Measurements from ENCODE around the gene PRADC1. TPM values are rescaled to one million over a fixed set of nuclear protein-coding genes. Genes with fewer than 3 reads are reported as not detected.

PRADC1 gene
- total RNA-seq, 4 donors from 2014 or later = 14.3 to 65.2 (median 33.2) TPM

DNA sequence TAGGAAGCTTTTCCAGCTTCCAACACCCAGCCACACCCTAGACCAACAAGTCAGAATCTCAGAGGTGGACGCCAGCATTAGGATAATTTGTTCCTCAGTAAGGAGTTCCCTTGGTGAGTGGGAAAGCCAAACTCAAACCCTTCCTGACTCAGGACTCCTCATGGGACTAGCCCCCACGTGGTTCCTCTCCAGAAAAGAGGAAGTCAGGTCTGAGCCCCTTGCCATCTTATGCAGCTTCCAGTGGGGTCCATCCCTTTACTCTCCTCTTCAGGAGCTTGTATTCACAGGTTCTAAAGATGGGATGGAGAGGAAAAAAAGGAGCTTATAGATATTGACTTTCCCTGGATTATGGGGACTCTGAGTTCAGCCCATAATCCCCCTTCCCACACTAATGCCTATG lies 45.5 kb downstream of the PRADC1 start:
- WGBS, 2 donors = 55 to 67% methylated on average over 2 of the region's 2 CpGs
- intact Hi-C loops (cut with DNase I) = no loop called here
- Histone ChIP-seq H3K27me3 (no peaks in the 10 kb centered on the region), H3K27ac (no peak overlapping the region), H3K4me3 (replicated peaks in 1 of 3) (no peak overlapping the region), H3K36me3 (no peaks in the 10 kb centered on the region), H3K4me1 (no peaks in the 10 kb centered on the region), H3K9me3 (no peaks in the 10 kb centered on the region)
- no peak for DNase-seq
- TF ChIP-seq POLR2A (IDR thresholded peaks at IDR 0.05) = no peak
- TF ChIP-seq, protein P1, sequence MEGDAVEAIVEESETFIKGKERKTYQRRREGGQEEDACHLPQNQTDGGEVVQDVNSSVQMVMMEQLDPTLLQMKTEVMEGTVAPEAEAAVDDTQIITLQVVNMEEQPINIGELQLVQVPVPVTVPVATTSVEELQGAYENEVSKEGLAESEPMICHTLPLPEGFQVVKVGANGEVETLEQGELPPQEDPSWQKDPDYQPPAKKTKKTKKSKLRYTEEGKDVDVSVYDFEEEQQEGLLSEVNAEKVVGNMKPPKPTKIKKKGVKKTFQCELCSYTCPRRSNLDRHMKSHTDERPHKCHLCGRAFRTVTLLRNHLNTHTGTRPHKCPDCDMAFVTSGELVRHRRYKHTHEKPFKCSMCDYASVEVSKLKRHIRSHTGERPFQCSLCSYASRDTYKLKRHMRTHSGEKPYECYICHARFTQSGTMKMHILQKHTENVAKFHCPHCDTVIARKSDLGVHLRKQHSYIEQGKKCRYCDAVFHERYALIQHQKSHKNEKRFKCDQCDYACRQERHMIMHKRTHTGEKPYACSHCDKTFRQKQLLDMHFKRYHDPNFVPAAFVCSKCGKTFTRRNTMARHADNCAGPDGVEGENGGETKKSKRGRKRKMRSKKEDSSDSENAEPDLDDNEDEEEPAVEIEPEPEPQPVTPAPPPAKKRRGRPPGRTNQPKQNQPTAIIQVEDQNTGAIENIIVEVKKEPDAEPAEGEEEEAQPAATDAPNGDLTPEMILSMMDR (IDR thresholded peaks at IDR 0.05) = no peak

DNA sequence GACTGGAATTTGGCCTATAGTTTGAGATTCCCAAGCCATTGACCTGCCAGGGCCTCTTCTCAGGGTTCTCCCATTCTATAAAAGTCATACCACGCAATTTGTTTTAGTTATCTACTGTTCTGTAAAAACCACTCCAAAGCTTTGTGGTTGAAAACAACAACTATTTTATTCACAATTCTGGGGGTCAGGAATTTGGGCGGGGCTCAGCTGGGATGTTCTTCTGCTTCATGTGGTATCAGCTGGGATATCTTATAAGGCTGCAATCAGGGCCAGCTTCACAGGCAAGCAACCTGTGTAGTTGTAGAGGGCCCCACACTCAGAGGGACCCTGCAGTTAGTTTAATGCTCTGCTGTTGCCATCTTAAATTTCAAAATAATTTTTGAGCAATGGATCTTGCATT lies 47.1 kb downstream of the PRADC1 start:
- no peaks in the 10 kb centered on the region for H3K4me1 ChIP-seq
- no peaks in the 10 kb centered on the region for H3K36me3 ChIP-seq
- 82 to 85% methylated on average over 2 of the region's 2 CpGs for WGBS, 2 donors
- H3K27me3 ChIP-seq = no peaks in the 10 kb centered on the region
- intact Hi-C loops (cut with DNase I) = no loop called here
- no peaks in the 10 kb centered on the region for H3K9me3 ChIP-seq
- DNase-seq = no peak
- no peak overlapping the region for H3K27ac ChIP-seq
- no peak for TF ChIP-seq POLR2A (IDR thresholded peaks at IDR 0.05)
- TF ChIP-seq, protein P1 (IDR thresholded peaks at IDR 0.05) = no peak
- H3K4me3 ChIP-seq (replicated peaks in 1 of 3) = no peak overlapping the region

Other genes with a start within 250 kb of the PRADC1 start
- gene SFXN5, start 161.5 kb downstream of the PRADC1 start, total RNA-seq = 10 to 100 TPM; 10.3 to 17.2 (median 16.5) TPM
- gene RAB11FIP5, start 120.3 kb downstream of the PRADC1 start, total RNA-seq = 10 to 100 TPM; 34.4 to 39.4 (median 37.3) TPM
- not detected for gene NOTO, start 30.7 kb downstream of the PRADC1 start, total RNA-seq
- 10 to 100 TPM; 14.4 to 18.1 (median 16.2) TPM for gene SMYD5, start 19.0 kb downstream of the PRADC1 start, total RNA-seq
- gene CCT7, start 1.1 kb upstream of the PRADC1 start, total RNA-seq = 100 to 1,000 TPM; 160 to 205 (median 189) TPM
- 1 to 10 TPM in 2 of 4 donors, under 1 TPM in 2; 0.79 to 3.8 (median 1.3) TPM for gene FBXO41, start 51.2 kb upstream of the PRADC1 start, total RNA-seq
- not detected for gene EGR4, start 60.3 kb upstream of the PRADC1 start, total RNA-seq
- gene ALMS1, start 152.6 kb upstream of the PRADC1 start, total RNA-seq = 10 to 100 TPM; 38.7 to 66.6 (median 44.4) TPM

Data from thyroid gland (tissue), 4 donors.